Retinal pigment epithelial cell (primary cell): ENCODE measurements around the gene LRRC3C.
A peak's percentile ranks its signal among the peaks of the same experiment; 100 is the strongest.

Source experiments
- DNase-seq: peaks from one replicate; pipeline ENCODE4 v3.0.0-alpha.2; 2010; ENCODE audit warnings: low read depth
- H3K4me3 ChIP-seq: 2 replicates; pipeline ENCODE4 v1.5.1; 2011; ENCODE audit warnings: mild to moderate bottlenecking, low read length, control low read depth, moderate library complexity
- TF ChIP-seq, protein P1 (sequence below): conservative IDR thresholded peaks from 2 replicates; pipeline ENCODE4 v1.5.1; 2011; ENCODE audit warnings: low read depth, low read length, control low read depth, inconsistent platforms

LRRC3C gene

DNA sequence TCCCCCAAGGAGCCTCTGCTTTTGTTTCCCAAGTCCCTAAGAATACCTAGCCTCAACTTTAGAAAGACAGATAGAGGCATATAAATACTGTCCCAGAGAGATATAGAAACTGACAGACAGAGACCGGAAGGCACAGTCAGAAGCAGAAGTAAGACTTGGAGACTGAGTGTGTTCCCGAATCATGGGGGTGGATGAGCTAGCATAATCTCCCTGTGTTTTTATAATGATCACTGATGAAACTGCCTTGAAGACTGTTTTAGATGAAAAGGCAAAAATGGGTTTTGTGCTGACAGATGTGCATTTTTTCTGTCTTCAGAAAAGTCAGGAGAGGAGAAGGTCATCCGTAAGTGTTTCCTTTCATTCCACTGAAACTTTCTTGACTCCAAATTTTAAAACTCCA lies 44.7 kb downstream of the LRRC3C start:
- DNase-seq, result no peak
- TF ChIP-seq, protein P1, sequence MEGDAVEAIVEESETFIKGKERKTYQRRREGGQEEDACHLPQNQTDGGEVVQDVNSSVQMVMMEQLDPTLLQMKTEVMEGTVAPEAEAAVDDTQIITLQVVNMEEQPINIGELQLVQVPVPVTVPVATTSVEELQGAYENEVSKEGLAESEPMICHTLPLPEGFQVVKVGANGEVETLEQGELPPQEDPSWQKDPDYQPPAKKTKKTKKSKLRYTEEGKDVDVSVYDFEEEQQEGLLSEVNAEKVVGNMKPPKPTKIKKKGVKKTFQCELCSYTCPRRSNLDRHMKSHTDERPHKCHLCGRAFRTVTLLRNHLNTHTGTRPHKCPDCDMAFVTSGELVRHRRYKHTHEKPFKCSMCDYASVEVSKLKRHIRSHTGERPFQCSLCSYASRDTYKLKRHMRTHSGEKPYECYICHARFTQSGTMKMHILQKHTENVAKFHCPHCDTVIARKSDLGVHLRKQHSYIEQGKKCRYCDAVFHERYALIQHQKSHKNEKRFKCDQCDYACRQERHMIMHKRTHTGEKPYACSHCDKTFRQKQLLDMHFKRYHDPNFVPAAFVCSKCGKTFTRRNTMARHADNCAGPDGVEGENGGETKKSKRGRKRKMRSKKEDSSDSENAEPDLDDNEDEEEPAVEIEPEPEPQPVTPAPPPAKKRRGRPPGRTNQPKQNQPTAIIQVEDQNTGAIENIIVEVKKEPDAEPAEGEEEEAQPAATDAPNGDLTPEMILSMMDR, result no peak
- no peak overlapping the region for H3K4me3 ChIP-seq

DNA sequence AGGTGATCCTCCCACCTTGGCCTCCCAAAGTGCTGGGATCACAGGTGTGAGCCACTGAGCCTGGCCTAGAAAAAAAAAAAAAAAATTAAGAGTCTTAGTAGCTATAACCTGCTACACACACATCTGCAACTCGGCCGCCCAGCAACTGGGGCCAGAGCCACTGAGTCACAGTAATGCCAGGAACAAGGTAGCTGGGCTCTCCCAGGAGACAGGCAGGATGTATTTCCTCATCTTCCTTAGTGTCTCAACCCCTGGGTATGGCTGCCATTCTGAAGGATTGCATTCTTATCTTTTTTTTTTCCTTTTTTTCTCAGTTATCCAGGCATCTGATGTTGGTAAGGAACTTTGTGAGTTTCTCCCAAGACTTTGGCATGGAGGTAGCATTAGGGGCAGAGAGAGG lies 46.0 kb downstream of the LRRC3C start:
- TF ChIP-seq, protein P1, result no peak
- no peak overlapping the region for H3K4me3 ChIP-seq
- DNase-seq, result no peak

DNA sequence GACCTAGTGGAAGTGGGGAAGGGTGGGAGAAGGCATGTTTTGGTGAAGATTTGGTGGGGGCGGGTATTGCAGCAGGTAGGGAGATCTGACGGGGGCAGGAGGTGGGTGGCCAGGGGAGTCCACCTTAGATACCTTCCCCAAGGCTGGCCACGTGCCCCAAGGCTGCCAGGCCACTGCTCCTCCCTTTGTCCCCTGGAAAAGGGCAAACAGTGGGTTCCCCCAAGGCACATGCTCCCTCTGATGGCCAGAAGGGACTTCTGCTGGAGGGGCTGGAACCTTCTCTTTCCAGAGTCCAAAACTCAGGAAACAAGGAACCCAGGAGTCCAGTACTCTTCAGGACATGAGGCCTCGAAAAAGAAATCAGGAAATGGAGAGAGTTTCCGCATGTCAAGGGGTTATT lies 46.9 kb downstream of the LRRC3C start:
- TF ChIP-seq, protein P1, result no peak
- no peak overlapping the region for H3K4me3 ChIP-seq
- no peak for DNase-seq

DNA sequence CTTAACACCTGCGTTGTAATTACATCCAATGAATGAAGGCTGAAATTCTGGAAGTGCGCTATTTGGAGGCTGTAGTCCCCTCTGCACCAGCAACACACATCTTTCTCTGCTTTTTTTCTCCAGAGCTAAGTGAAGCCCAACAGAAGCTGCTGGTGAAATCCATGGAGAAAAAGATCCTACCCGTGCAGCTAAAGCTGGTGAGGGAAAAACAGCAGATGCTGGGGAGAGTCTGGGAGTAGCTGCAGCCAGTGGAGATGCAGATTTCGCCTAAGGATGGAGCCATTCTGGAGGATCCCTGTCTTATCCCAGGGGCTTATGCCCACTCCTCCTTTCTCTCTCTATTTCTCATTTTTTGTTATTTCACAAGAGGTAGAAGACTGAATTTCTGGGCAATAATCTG lies 48.3 kb downstream of the LRRC3C start:
- no peak for DNase-seq
- TF ChIP-seq, protein P1, result no peak
- no peak overlapping the region for H3K4me3 ChIP-seq

DNA sequence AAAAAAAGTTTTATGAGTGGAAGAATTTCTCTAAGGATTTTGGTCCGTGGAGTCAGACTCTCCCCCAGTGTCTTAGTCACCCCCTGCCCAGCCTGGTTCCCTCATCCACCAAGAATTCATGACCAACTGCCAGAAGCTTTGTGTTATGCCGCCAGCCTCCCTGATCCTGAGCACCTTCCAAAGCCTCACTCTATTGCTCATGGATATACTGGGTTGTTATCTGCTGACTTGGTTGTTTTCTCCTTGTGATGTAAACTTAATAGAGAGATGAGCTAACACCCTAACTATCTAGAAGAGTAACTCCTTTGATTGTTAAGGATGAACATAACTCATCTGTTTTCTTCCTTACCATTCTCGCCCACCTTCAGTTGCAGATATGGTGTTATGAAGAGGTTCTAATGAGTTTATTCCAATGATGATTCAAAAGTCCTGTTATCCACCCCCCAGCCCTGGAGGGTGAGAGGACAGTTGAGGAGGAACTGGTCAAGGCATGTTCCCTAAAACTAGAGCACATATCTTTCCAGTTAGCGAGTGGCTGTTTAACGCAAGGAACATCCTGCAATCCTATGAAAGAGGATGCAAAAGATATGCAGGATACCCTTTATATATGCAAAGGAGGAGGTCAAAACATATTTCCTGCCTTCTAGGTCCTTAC lies 51.6 kb downstream of the LRRC3C start:
- TF ChIP-seq, protein P1, result no peak
- no peak overlapping the region for H3K4me3 ChIP-seq
- DNase-seq, result peak; percentile 16

DNA sequence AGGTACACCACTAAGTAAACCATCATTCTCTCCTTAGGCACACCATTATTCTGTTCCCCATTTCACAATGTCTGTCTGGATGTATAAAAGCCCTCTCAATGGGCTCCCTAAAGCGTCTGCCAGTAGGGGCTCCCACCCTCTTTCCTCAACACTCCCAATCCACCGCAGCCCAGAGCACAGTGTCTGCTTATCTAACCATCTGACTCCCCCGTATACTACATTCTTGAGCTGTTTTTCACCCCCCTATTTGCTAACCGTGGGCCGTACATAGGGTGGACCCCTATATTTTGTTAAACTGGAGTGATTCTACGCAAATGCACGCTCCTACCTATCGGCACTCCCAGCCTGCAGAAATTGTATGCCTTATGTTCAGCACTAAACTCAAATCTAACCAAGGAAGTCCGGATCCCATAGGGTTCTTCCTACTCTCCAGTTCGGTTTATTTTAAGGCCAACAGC lies 52.4 kb downstream of the LRRC3C start:
- TF ChIP-seq, protein P1, result peak; percentile 37
- peak overlapping the region; percentile 97 for H3K4me3 ChIP-seq
- DNase-seq, result no peak

DNA sequence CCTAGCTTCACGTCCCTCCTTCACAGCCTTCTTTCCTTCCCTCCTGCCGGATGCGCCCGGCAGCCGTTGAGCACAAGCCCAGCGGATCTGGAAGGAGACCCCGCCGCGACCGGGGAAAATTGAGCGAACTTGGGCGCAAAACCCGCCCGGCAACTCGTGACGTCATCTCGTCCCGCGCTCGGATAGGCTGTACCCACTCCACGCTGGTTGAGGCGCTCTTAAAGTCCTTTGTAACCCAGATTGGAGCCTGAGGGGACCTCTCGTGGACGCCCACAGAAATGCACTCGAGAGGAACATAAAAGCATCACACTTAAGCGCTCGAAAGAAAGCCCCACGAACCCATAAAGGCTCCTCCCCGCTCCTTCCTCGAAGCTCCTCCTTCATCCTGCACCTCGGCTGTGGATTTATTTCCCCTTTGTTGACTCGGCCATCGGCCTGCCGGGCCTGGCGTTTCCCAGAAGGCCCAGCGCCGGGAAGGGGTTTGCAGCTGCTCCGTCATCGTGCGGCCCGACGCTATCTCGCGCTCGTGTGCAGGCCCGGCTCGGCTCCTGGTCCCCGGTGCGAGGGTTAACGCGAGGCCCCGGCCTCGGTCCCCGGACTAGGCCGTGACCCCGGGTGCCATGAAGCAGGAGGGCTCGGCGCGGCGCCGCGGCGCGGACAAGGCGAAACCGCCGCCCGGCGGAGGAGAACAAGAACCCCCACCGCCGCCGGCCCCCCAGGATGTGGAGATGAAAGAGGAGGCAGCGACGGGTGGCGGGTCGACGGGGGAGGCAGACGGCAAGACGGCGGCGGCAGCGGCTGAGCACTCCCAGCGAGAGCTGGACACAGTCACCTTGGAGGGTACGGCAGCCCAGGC lies 53.0 kb downstream of the LRRC3C start, which contains the start of gene PSMD3:
PSMD3 (plus strand) TSS at position 457 of the 856 bp plus-strand sequence; CDS start at position 621, 164 bp downstream.
- DNase-seq, result peak; percentile 99
- TF ChIP-seq, protein P1, result peak; percentile 73
- peak within 1 kb of the TSS; percentile 97 for H3K4me3 ChIP-seq
